ENCODE data around the gene STXBP5. TPM values are rescaled to one million over a fixed set of nuclear protein-coding genes. Genes with fewer than 3 reads are reported as not detected.

Gene STXBP5
- total and polyA plus RNA-seq, 2 of the 13 experiments (the other 11 are each of a cell fraction or from before 2014, with no cell fraction given), result 8.8 to 19.4 TPM

- TF ChIP-seq TFE3 (CRISPR knock-in tag; IDR thresholded peaks at IDR 0.05) (0 out of 2 replicates have a peak, but pooled peaks have one; percentile 48), MTF2 (CRISPR knock-in tag; IDR thresholded peaks at IDR 0.05; ENCODE audit: borderline replicate concordance) (no peak), FOXP1 (IDR thresholded peaks at IDR 0.05) (peak; percentile 67), FOXP1 (CRISPR knock-in tag; IDR thresholded peaks at IDR 0.05) (peak; percentile 99), ZNF569 (CRISPR knock-in tag; IDR thresholded peaks at IDR 0.05; ENCODE audit: borderline replicate concordance) (0 out of 2 replicates have a peak, but pooled peaks have one; percentile 71), RARA (CRISPR knock-in tag; IDR thresholded peaks at IDR 0.05) (peak; percentile 83), KDM1A (CRISPR knock-in tag; IDR thresholded peaks at IDR 0.05) (peak; percentile 40; the same call in 1 of the 2 replicates), IKZF5 (CRISPR knock-in tag; IDR thresholded peaks at IDR 0.05) (peak; percentile 97), KDM5B (CRISPR knock-in tag; IDR thresholded peaks at IDR 0.05; ENCODE audit: borderline replicate concordance) (no peak), ZNF724P (CRISPR knock-in tag; IDR thresholded peaks at IDR 0.05; ENCODE audit: borderline replicate concordance) (peak; percentile 48; the same call in 1 of the 2 replicates), CREB1 (IDR thresholded peaks at IDR 0.05) (no peak), CREB1 (CRISPR knock-in tag; IDR thresholded peaks at IDR 0.05) (peak; percentile 79), PRPF4 (IDR thresholded peaks at IDR 0.05; ENCODE audit: low read depth, low read length, poor library complexity, severe bottlenecking) (no peak), AKNA (CRISPR knock-in tag; IDR thresholded peaks at IDR 0.05; ENCODE audit: borderline replicate concordance) (no peak), POLR2AphosphoS5 (IDR thresholded peaks at IDR 0.05; ENCODE audit: low read depth, low read length) (no peak), ZNF839 (CRISPR knock-in tag; IDR thresholded peaks at IDR 0.05; ENCODE audit: borderline replicate concordance) (no peak), MLX (CRISPR knock-in tag; IDR thresholded peaks at IDR 0.05) (no peak)
Observed at GRCh38 chr6:147192278-147192911, 11.8 kb upstream of the STXBP5 start (continued).
